ENCODE data around the gene TXNDC8. TPM values are rescaled to one million over a fixed set of nuclear protein-coding genes. Genes with fewer than 3 reads are reported as not detected.

Gene TXNDC8
- total and polyA plus RNA-seq, 2 of the 13 experiments (the other 11 are each of a cell fraction or from before 2014, with no cell fraction given), result not detected

DNA sequence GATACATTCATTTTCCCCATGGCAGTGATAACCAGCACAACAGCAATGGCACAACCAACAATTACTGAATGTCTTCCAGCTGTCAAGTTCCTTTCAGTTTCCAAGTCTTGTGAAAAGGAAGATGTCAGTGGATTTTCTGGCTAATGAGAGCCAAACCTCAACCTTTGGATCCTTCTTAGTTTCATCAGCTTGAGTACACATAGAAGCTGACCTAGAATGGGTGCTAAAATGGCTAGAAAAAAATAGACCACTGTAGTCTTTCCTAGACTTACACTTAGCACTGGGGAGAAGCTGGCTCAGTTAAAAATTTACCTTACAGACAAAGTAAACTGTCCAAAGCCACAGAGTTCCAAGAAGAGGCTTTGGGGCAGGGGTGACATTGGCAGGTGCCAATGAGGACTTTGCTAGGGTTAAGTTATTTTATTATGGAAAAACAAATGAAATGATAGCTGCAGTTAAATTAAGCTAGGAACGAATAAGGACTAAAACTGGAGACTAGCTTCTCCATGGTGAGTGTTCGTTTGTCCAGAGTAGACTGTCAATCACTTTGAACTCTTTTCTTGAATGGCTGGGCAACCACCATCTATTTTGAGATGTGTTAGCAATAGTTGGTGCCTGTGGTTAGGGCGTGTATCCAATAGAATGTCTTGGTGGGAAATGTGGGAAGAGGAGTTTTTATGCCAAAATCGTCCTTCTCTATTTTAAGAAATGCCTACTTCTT is 55.5 kb downstream of the TXNDC8 start (continued):
- TF ChIP-seq, protein P1, sequence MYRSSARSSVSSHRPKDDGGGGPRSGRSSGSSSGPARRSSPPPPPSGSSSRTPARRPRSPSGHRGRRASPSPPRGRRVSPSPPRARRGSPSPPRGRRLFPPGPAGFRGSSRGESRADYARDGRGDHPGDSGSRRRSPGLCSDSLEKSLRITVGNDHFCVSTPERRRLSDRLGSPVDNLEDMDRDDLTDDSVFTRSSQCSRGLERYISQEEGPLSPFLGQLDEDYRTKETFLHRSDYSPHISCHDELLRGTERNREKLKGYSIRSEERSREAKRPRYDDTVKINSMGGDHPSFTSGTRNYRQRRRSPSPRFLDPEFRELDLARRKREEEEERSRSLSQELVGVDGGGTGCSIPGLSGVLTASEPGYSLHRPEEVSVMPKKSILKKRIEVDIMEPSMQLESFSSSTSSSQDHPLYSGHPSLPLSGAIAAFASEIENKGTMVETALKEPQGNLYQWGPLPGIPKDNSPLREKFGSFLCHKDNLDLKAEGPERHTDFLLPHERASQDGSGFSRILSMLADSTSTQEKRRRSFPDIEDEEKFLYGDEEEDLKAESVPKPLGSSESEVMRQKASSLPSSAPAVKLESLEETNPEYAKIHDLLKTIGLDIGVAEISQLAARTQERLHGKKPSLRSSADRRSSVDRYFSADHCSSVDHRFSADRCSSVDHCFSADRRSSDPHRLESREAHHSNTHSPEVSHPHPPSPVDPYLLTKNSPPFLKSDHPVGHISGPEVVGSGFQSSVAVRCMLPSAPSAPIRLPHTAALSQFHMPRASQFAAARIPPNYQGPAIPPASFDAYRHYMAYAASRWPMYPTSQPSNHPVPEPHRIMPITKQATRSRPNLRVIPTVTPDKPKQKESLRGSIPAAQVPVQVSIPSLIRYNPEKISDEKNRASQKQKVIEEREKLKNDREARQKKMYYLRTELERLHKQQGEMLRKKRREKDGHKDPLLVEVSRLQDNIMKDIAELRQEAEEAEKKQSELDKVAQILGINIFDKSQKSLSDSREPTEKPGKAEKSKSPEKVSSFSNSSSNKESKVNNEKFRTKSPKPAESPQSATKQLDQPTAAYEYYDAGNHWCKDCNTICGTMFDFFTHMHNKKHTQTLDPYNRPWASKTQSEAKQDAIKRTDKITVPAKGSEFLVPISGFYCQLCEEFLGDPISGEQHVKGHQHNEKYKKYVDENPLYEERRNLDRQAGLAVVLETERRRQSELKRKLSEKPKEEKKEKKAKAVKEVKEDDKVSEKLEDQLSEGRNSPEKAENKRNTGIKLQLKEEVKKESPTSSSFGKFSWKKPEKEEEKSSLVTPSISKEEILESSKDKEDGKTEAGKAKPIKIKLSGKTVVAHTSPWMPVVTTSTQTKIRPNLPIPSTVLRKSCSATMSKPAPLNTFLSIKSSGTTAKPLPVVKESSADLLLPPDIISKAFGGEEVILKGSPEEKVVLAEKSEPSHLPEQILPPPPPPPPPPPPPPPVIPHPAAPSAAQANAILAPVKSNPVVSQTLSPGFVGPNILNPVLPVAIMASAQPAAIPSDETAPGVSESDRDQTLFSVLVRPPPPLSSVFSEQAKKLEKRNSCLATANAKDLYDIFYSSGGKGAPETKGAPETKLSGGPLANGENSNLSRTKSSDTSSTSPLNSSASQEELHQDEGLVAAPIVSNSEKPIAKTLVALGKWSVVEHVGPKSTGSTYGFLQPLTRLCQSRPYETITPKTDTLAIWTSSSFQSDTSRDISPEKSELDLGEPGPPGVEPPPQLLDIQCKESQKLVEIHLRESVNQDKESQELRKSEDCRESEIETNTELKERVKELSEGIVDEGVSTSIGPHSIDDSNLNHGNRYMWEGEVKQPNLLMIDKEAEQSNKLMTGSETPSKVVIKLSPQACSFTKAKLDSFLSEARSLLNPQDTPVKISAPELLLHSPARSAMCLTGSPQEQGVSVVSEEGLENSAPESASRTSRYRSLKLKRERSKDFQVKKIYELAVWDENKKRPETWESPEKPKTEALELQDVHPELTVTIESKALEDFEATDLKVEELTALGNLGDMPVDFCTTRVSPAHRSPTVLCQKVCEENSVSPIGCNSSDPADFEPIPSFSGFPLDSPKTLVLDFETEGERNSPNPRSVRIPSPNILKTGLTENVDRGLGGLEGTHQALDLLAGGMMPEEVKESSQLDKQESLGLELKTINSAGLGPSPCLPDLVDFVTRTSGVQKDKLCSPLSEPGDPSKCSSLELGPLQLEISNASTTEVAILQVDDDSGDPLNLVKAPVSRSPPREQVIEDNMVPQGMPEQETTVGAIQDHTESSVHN (CRISPR knock-in tag; IDR thresholded peaks at IDR 0.05), result no peak
- TF ChIP-seq HNF1A (IDR thresholded peaks at IDR 0.05; ENCODE audit: low read depth) (0 out of 2 replicates have a peak, but pooled peaks have one; percentile 44), HNF1A (CRISPR knock-in tag; IDR thresholded peaks at IDR 0.05; ENCODE audit: borderline replicate concordance) (peak; percentile 42; the same call in 1 of the 2 replicates), ZBTB20 (CRISPR knock-in tag; IDR thresholded peaks at IDR 0.05; ENCODE audit: borderline replicate concordance, low read depth) (no peak), ZNF562 (CRISPR knock-in tag; IDR thresholded peaks at IDR 0.05; ENCODE audit: borderline replicate concordance) (no peak), FOXA3 (CRISPR knock-in tag; IDR thresholded peaks at IDR 0.05) (peak; percentile 67), SP1 (IDR thresholded peaks at IDR 0.05) (no peak), SP1 (CRISPR knock-in tag; IDR thresholded peaks at IDR 0.05) (no peak), SALL2 (CRISPR knock-in tag; IDR thresholded peaks at IDR 0.05) (no peak), YEATS2 (CRISPR knock-in tag; IDR thresholded peaks at IDR 0.05; ENCODE audit: borderline replicate concordance) (no peak), ZNF772 (CRISPR knock-in tag; IDR thresholded peaks at IDR 0.05) (no peak), FOXA1 (IDR thresholded peaks at IDR 0.05) (no peak), FOXA1 (CRISPR knock-in tag; IDR thresholded peaks at IDR 0.05) (peak; percentile 41; the same call in 1 of the 2 replicates), CHD2 (IDR thresholded peaks at IDR 0.05; ENCODE audit: low read depth, low read length) (no peak)

Data from HepG2 (cell line).